ENCODE data around the gene ITSN2. TPM values are rescaled to one million over a fixed set of nuclear protein-coding genes. Genes with fewer than 3 reads are reported as not detected.

The ITSN2 gene
- polyA plus RNA-seq, 1 donor (not counting 4 experiments of a cell fraction or from before 2014, with no cell fraction given): 19.7 TPM

GRCh38 chr2:24206242-24206641 is 154.1 kb downstream of the ITSN2 start:
- TF ChIP-seq EZH2 (IDR thresholded peaks at IDR 0.05; ENCODE audit: low read length) (no peak), CTCF (optimal IDR thresholded peaks at IDR 0.05 in 1 of 3, IDR thresholded peaks at IDR 0.05 in 1 of 3, conservative IDR thresholded peaks at IDR 0.05 in 1 of 3; ENCODE audit: extremely low read depth in 1 of 3, insufficient read depth in 2 of 3, low read length in 3 of 3) (no peak)
- FAIRE-seq (no peak), DNase-seq (ENCODE audit: low read depth, low spot score) (no peak)
- no peak overlapping the region for H3K27ac ChIP-seq (ENCODE audit: control insufficient read depth, insufficient read depth, low read length)
- H3K36me3 ChIP-seq (ENCODE audit: control insufficient read depth in 2 of 2, extremely low read depth in 1 of 2, insufficient read depth in 2 of 2, low read length in 2 of 2): peaks cover 9 to 16% of the 10 kb centered on the region in 2 experiments
- no peak overlapping the region for H3K9ac ChIP-seq (ENCODE audit: control insufficient read depth, extremely low read depth, insufficient read depth, low read length)
- dilution Hi-C loops (cut with MboI; ENCODE audit: extremely low pct_ligation_motif_present, low sequenced_read_pairs): no loop called here
- no peaks in the 10 kb centered on the region for H3K27me3 ChIP-seq (ENCODE audit: control insufficient read depth, extremely low read depth, insufficient read depth, low read length)
- H3K4me1 ChIP-seq (ENCODE audit: control insufficient read depth, extremely low read depth, insufficient read depth, low read length): no peaks in the 10 kb centered on the region
- no peak overlapping the region for H2AFZ ChIP-seq (ENCODE audit: control insufficient read depth, low read length)
- H4K20me1 ChIP-seq (ENCODE audit: control insufficient read depth, extremely low read depth, insufficient read depth, low read length): no peaks in the 10 kb centered on the region
- no peak overlapping the region for H3K4me3 ChIP-seq (ENCODE audit: control insufficient read depth in 2 of 3, extremely low read depth in 1 of 3, insufficient read depth in 2 of 3, low read depth in 1 of 3, low read length in 3 of 3)
- H3K9me3 ChIP-seq (ENCODE audit: control insufficient read depth, low read depth, low read length): no peaks in the 10 kb centered on the region
- H3K4me2 ChIP-seq (ENCODE audit: control insufficient read depth, extremely low read depth, insufficient read depth, low read depth, low read length): no peak overlapping the region
- no peaks in the 10 kb centered on the region for H3K79me2 ChIP-seq (ENCODE audit: control insufficient read depth, insufficient read depth, low read length)
- no peaks in the 10 kb centered on the region for H3K9me1 ChIP-seq (ENCODE audit: control insufficient read depth, extremely low read depth, insufficient read depth, low read length)

- TF ChIP-seq CTCF (optimal IDR thresholded peaks at IDR 0.05 in 1 of 3, IDR thresholded peaks at IDR 0.05 in 1 of 3, conservative IDR thresholded peaks at IDR 0.05 in 1 of 3; ENCODE audit: extremely low read depth in 1 of 3, insufficient read depth in 2 of 3, low read length in 3 of 3) (no peak), EZH2 (IDR thresholded peaks at IDR 0.05; ENCODE audit: low read length) (no peak)
- H3K9me3 ChIP-seq (ENCODE audit: control insufficient read depth, low read depth, low read length): no peaks in the 10 kb centered on the region
- no peak for DNase-seq (ENCODE audit: low read depth, low spot score)
- no peaks in the 10 kb centered on the region for H3K9me1 ChIP-seq (ENCODE audit: control insufficient read depth, extremely low read depth, insufficient read depth, low read length)
- H3K27ac ChIP-seq (ENCODE audit: control insufficient read depth, insufficient read depth, low read length): no peak overlapping the region
- FAIRE-seq: no peak
- no peak overlapping the region for H2AFZ ChIP-seq (ENCODE audit: control insufficient read depth, low read length)
- H3K27me3 ChIP-seq (ENCODE audit: control insufficient read depth, extremely low read depth, insufficient read depth, low read length): no peaks in the 10 kb centered on the region
- no peak overlapping the region for H3K4me3 ChIP-seq (ENCODE audit: control insufficient read depth in 2 of 3, extremely low read depth in 1 of 3, insufficient read depth in 2 of 3, low read depth in 1 of 3, low read length in 3 of 3)
- H4K20me1 ChIP-seq (ENCODE audit: control insufficient read depth, extremely low read depth, insufficient read depth, low read length): no peaks in the 10 kb centered on the region
- dilution Hi-C loops (cut with MboI; ENCODE audit: extremely low pct_ligation_motif_present, low sequenced_read_pairs): no loop called here
- H3K4me1 ChIP-seq (ENCODE audit: control insufficient read depth, extremely low read depth, insufficient read depth, low read length): no peaks in the 10 kb centered on the region
- no peak overlapping the region for H3K9ac ChIP-seq (ENCODE audit: control insufficient read depth, extremely low read depth, insufficient read depth, low read length)
- no peaks in the 10 kb centered on the region for H3K79me2 ChIP-seq (ENCODE audit: control insufficient read depth, insufficient read depth, low read length)
- H3K36me3 ChIP-seq (ENCODE audit: control insufficient read depth in 2 of 2, extremely low read depth in 1 of 2, insufficient read depth in 2 of 2, low read length in 2 of 2): peaks cover 2 to 16% of the 10 kb centered on the region in 2 experiments
- H3K4me2 ChIP-seq (ENCODE audit: control insufficient read depth, extremely low read depth, insufficient read depth, low read depth, low read length): no peak overlapping the region
Observed at GRCh38 chr2:24205131-24205530, 155.2 kb downstream of the ITSN2 start.

Measured in keratinocyte (primary cell).